Adrenal gland (tissue), 12 donors: ENCODE data around the gene OGA. TPM values are rescaled to one million over a fixed set of nuclear protein-coding genes. Genes with fewer than 3 reads are reported as not detected.

Source experiments
- DNase-seq, 7 donors: peaks; one replicate each; pipeline ENCODE4 v3.0.0-alpha.2; 2019 to 2020
- H3K27ac ChIP-seq, 5 donors: fragments of 200-600 bp; sonication (generic) in 4 of 5; 1 replicate in 3 of 5; 2 replicates in 2 of 5; pipeline versions ENCODE4 v1.5.1 to v1.8.0; 2016 to 2020; ENCODE audit warnings: mild to moderate bottlenecking in 1 of 5
- H3K27me3 ChIP-seq: fragments of 200-600 bp; 2 replicates; pipeline ENCODE4 v1.8.0; 2021
- H3K36me3 ChIP-seq, 2 donors: fragments of 200-600 bp; replicated peaks in 1 of 2; 1 replicate in 1 of 2; 2 replicates in 1 of 2; pipeline versions ENCODE4 v1.5.1 to v1.8.0; 2018 to 2022
- H3K4me1 ChIP-seq, 2 donors: fragments of 200-600 bp; replicated peaks in 1 of 2; 1 replicate in 1 of 2; 2 replicates in 1 of 2; pipeline versions ENCODE4 v1.5.1 to v1.8.0; 2018 to 2021
- H3K4me3 ChIP-seq, 4 donors: fragments of 200-600 bp; sonication (generic) in 3 of 4; one replicate each; pipeline ENCODE4 v1.5.1; 2016 to 2018
- H3K9me3 ChIP-seq, 3 donors: fragments of 200-600 bp; sonication (generic) in 1 of 3; replicated peaks in 1 of 3; 1 replicate in 2 of 3; 2 replicates in 1 of 3; pipeline versions ENCODE4 v1.5.1 to v1.8.0; 2016 to 2021
- CTCF ChIP-seq, 6 experiments: fragments of 450-650 bp in 4 of 6; fragments of 200-600 bp in 2 of 6; sonication (generic) in 1 of 6; IDR thresholded peaks; 1 replicate in 5 of 6; 2 replicates in 1 of 6; pipeline versions ENCODE4 v1.5.1 to v1.8.0; 2016 to 2021; ENCODE audit warnings: antibody characterized with exemption in 6 of 6, mild to moderate bottlenecking in 2 of 6, moderate library complexity in 1 of 6
- POLR2A ChIP-seq, 2 donors: fragments of 450-650 bp; IDR thresholded peaks; one replicate each; pipeline ENCODE4 v1.6.1; 2017; ENCODE audit warnings: antibody characterized with exemption in 2 of 2, mild to moderate bottlenecking in 2 of 2, moderate library complexity in 1 of 2
- WGBS, 4 donors: extraction: QIAGEN DNeasy Blood & Tissue Kit in 2 of 4; methylation state at CpG; one replicate each; pipeline versions ENCODE4 v1.1.5 to v1.1.7; 2013 to 2017; 5-methylcytosine and 5-hydroxymethylcytosine counted together
- intact Hi-C, 2 donors: fragments of 100-400 bp; cut with DNase I; formaldehyde crosslinking; loops; one replicate each; pipeline versions ENCODE4 v1.14.1 to v1.15.0; 2022 to 2023
- polyA plus RNA-seq, 3 donors: library from polyadenylated mRNA; stranded (reverse); fragments of 200-250 nt in 2 of 3; fragments of 350-450 nt in 1 of 3; fragmentation: Illumina TruSeq in 1 of 3; extraction: RNeasy Lipid Tissue Mini Kit (QIAGEN cat#74804) in 1 of 3; gene quantifications; one replicate each; pipeline ENCODE4 v1.2.3, GENCODE V29; 2013 to 2014
- total RNA-seq, 9 donors: library from RNA; depleted of rRNA in 4 of 9; stranded (reverse); fragments of >200 nt in 4 of 9; fragments of 120-200 nt in 1 of 9; fragmentation: NEBNext Ultra II Directional in 1 of 9; extraction: Animal tissue kit (Norgen Biotek cat#: 25700) in 1 of 9; gene quantifications; one replicate each; pipeline versions ENCODE4 v1.1.0 to v1.2.4, GENCODE V29; 2013 to 2023
- donor health status: healthy with polysubstance abuse.
- donor health status: Bipolar disorder and iron deficiency.
- donor health status: DM: yes; HTN: yes; CAD: no.
- donor health status: DM: no; HTN: no; CAD: no.
- donor health status: DM: no; HTN: no; CAD: no.
- donor health status: DM: yes; HTN: yes; CAD: no.

The OGA gene
- total and polyA plus RNA-seq, 12 donors, result 32.8 to 119 (median 72.0) TPM

- intact Hi-C loops, result loop anchor here (5.0 kb wide), 2 partner anchors 49 to 164 kb away; no protein-coding TSS in a partner anchor
- Histone ChIP-seq H3K4me1 (peaks cover 14 to 35% of the 10 kb centered on the region in 2 donors), H3K36me3 (peaks cover 0 to 10% of the 10 kb centered on the region in 2 donors), H3K27ac (no peak within 1 kb of the TSS), H3K27me3 (no peaks in the 10 kb centered on the region), H3K9me3 (no peaks in the 10 kb centered on the region), H3K4me3 (peak within 1 kb of the TSS in 1 of 4 donors; percentile 15)
- DNase-seq, result peak in 4 of 7 donors; percentile 41 to 73 (median 46)
- no peak for TF ChIP-seq POLR2A (IDR thresholded peaks at IDR 0.05)
- peak in 5 of 6 experiments; percentile 8 to 49 (median 25) for TF ChIP-seq CTCF (IDR thresholded peaks at IDR 0.05)
- WGBS, 4 donors, result 23 to 61% (median 32%) methylated on average over 20 to 59 of the region's 60 CpGs
Observed at GRCh38 chr10:101843032-101844021, 25.1 kb upstream of the OGA start, which contains the start of gene KCNIP2. TSS of gene KCNIP2 (minus strand) at chr10:101843800. CDS start at chr10:101843568, 232 bp downstream.

DNA sequence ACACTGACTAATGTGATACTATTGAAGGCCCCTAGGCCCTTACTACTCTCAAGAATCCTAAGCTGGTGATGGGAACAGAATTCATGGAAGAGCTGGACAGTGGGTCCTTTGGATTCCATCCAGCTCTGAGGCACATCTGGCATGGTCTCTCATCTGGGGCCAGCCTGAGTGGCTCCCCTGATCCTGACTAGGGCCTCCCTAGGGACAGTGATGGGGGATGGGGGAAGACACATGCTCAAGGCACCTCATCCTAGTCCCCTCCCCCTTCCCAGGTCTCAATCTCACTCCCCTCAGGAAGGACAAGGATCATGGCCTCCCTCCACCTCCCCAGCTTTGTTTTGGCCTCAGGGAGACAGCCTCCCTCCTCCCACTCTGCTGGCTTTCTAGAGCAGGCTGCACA, 23.6 kb upstream of the OGA start:
- no peaks in the 10 kb centered on the region for H3K9me3 ChIP-seq
- TF ChIP-seq CTCF (IDR thresholded peaks at IDR 0.05), result no peak
- TF ChIP-seq POLR2A (IDR thresholded peaks at IDR 0.05), result no peak
- H3K4me1 ChIP-seq, result peaks cover 14 to 37% of the 10 kb centered on the region in 2 donors
- H3K4me3 ChIP-seq, result no peak overlapping the region
- H3K36me3 ChIP-seq, result peaks cover 0 to 2% of the 10 kb centered on the region in 2 donors
- no peak overlapping the region for H3K27ac ChIP-seq
- peak in 2 of 7 donors; percentile 29 to 54 for DNase-seq
- no peaks in the 10 kb centered on the region for H3K27me3 ChIP-seq
- intact Hi-C loops, result loop anchor here (2.0 to 5.0 kb wide), 3 partner anchors 50 to 169 kb away; no protein-coding TSS in a partner anchor

DNA sequence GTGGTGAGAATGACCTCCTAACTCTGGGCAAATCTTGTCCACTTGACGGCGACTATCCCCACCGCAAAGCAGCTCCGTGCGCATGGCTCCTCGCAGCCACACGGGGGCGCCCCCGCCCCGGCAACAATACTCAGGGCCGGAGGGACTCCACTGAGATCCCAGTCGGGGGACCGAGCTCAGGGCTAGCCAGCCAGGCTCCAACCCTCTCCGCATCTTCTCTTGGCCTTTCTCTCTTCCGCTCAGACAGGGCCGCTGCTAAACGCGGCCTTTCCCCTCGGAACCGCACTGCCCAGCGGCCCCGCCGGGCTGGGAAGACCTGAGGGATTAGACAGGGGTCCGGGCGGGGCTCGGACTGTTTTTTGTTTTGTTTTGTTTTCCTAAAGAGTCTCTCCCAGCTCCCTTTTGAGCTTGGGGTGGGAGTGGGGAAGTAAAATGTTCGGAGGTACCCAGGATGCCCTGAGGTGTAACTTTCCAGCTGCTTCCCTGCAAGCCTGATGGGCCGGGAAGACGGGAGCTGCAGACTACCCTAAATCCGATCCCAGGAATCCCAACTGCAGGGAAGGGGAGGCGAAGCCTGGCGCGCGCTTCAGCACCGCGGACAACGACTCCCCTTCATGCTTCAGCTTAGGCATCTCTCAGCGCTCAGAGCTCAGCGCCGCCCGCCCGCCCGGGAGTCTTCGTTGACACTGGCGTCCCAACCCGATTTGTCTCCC, 22.7 kb upstream of the OGA start:
- H3K27ac ChIP-seq, result no peak overlapping the region
- no peaks in the 10 kb centered on the region for H3K36me3 ChIP-seq
- H3K4me3 ChIP-seq, result peak overlapping the region in 2 of 4 donors; percentile 33 to 64
- H3K9me3 ChIP-seq, result no peaks in the 10 kb centered on the region
- intact Hi-C loops, result loop anchor here (2.0 to 5.0 kb wide), 3 partner anchors 51 to 170 kb away; no protein-coding TSS in a partner anchor
- H3K27me3 ChIP-seq, result no peaks in the 10 kb centered on the region
- TF ChIP-seq CTCF (IDR thresholded peaks at IDR 0.05) (peak; percentile 87 to 94 (median 92)), POLR2A (IDR thresholded peaks at IDR 0.05) (no peak)
- peaks cover 14 to 37% of the 10 kb centered on the region in 2 donors for H3K4me1 ChIP-seq
- 1 to 7% (median 2%) methylated on average over 18 to 46 of the region's 46 CpGs for WGBS, 4 donors
- DNase-seq, result peak; percentile 82 to 91 (median 87)
